Frontal cortex (tissue), 4 donors: ENCODE measurements around the gene CENPA. TPM values are rescaled to one million over a fixed set of nuclear protein-coding genes. Genes with fewer than 3 reads are reported as not detected.
"Not testable (repeated sequence)": the region's sequence is repeated elsewhere in the genome, so short reads cannot be mapped to it uniquely, and the experiment has no call there.

ENCODE experiments used
- DNase-seq, 2 donors: peaks; one replicate each; pipeline ENCODE4 v3.0.0; 2012; ENCODE audit warnings: low spot score in 2 of 2
- FAIRE-seq: peaks from 2 replicates; lab custom pipeline; 2012; peaks lifted over from hg19 to GRCh38; lab: Jason Lieb, UNC
- total RNA-seq: library from RNA; depleted of rRNA; stranded (reverse); fragments of >200 nt; gene quantifications from one replicate; pipeline ENCODE4 v1.2.3, GENCODE V29; 2014
- donor health status: control.
- donor health status: control.
- donor health status: control.

Gene CENPA
- total RNA-seq, 1 donor from 2014 or later: 1.2 TPM

DNA sequence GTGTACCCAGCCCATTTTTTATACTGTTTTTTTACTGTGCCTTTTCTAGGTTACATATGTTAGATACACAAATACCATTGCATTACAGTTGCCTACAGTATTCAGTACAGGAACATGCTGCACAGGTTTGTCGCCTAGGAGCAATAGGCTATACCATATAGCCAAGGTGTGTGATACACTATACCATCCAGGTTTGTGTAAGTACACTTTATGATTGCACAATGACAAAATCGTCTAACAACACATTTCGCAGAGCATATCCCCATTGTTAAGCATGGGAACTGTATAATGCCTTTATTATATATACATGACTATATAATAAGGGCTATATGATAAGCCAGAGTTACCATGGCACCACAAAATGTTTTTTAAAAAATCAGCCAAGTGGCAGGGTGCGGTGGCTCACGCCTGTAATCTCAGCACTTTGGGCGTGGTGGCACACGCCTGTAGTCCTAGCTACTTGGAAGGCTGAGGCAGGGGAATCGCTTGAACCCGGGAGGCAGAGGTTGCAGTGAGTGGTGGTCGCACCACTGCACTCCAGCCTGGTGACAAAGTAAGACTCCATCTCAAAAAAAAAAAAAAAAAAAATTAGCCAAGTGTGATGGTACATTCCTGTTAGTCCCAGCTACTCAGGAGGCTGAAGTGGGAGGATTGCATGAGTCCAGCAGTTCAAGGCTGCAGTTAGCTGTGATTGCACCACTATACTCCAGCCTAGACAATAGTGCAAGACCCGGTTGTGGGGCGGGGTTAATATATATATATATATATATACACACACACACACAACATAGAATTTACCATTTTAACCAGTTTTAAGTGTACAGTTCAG is 2.8 kb upstream of the CENPA start:
- no peak for DNase-seq
- no peak for FAIRE-seq

DNA sequence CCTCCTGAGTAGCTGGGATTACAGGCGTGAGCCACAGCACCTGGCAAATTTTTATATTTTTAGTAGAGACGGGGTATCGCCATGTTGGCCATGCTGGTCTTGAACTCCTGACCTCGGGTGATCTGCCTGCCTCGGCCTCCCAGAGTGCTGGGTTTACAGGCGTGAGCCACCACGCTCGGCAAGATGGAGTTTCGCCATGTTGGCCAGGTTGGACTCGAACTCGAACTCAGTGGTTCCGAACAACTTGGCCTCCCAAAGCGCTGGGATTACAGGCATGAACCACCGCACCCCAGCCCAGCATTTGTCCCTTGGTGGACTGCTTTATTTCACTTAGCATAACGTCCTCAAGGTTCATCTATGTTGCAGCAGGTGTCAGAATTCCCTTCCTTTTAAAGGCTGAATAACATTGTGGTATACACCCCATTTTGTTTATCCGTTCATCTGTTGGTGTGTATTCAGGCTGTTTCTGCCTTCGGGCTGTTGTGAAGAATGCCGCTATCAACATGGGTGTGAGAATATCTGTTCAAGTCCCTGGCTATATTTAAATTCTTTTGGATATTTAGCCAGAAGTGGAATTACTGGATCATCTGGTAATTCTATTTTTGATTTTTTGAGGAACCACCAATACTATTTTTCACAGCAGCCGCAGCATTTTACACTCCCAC is 1.2 kb upstream of the CENPA start:
- FAIRE-seq (no peak), DNase-seq (no peak)

- FAIRE-seq (no peak), DNase-seq (no peak)
Measured at GRCh38 chr2:26786207-26787028, 562 bp downstream of the CENPA start.

DNA sequence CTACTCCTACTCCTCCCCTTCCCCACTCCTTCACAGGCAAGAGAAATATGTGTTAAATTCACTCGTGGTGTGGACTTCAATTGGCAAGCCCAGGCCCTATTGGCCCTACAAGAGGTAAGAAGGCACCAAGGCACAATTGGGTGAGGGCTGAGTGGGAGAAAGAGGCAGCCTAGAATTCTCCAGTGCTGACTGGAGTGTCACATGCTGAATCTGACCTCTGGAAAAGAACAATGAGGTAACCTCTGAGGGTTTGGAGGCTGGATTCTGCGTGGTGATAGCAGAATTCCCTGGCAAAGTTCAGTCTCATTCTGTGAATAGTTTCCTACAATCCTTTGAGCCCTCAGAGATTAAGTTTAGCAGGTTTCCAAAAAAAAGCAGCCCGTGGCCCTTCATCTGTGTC is 6.9 kb downstream of the CENPA start:
- no peak for DNase-seq
- FAIRE-seq: no peak

DNA sequence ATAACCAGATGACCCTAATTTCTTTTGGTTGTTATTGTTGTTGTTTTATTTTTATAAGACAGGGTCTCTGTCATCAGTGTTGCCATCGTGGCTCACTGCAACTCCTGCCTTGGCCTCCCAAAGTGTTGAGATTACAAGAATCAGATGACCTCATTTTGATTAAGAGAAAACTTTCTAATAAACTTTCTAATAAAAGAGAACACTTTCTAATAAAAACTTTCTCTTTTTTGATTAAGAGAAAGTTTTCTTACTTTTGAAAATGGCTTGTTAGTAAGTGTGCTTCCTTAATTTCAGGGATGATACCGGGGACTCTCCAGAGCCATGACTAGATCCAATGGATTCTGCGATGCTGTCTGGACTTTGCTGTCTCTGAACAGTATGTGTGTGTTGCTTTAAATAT is 7.7 kb downstream of the CENPA start:
- FAIRE-seq: no peak
- no peak for DNase-seq

GRCh38 chr2:26795135-26795534 is 9.3 kb downstream of the CENPA start:
- DNase-seq, FAIRE-seq: not testable (repeated sequence)

DNA sequence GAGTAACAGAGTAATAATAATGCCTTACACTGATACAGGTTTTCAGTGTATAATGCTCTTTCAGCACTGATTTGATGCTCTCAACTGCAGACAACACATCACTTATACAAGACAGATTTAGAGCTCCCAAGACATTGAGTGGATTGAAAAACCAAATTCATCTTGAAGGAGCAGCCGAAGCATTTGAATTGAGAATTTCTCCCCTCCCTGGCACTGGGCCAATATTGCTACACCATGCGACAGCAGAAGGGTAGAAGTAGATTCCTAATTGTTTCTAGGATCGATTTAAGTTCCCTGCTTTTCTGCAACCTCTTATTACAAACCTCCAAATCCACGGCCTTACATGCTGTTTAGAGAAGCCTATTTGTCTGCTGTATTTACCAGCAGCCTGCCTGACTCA is 15.5 kb downstream of the CENPA start:
- FAIRE-seq (no peak), DNase-seq (no peak)

- DNase-seq (no peak), FAIRE-seq (no peak)
Measured at GRCh38 chr2:26801796-26802195, 15.9 kb downstream of the CENPA start.

DNA sequence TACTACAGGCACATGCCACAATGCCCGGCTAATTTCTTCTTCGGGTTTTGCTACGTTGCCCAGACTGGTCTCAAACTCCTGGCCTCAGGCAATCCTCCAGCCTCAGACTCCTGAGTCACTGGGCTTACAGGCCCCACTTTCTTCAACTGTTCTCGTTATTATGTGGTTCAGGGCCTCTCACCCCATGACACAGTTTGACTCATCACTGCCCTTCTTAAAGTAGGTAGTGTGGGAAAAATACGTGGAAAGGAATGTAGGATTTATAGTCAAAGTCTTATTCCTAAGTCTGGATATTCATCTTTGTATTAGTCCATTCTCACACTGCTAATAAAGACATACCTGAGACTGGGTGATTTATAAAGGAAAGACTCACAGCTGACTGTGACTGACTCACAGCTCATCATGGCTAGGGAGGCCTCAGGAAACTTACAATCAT is 19.4 kb downstream of the CENPA start:
- no peak for DNase-seq
- no peak for FAIRE-seq

GRCh38 chr2:26807788-26808460 is 22.1 kb downstream of the CENPA start:
- DNase-seq: no peak
- no peak for FAIRE-seq

GRCh38 chr2:26809211-26809610 is 23.4 kb downstream of the CENPA start:
- DNase-seq (no peak), FAIRE-seq (no peak)

- FAIRE-seq: no peak
Measured at GRCh38 chr2:26809876-26810577, 24.2 kb downstream of the CENPA start.

GRCh38 chr2:26811261-26811660 is 25.4 kb downstream of the CENPA start:
- DNase-seq (no peak), FAIRE-seq (no peak)

More at GRCh38 chr2:26809876-26810577, 24.2 kb downstream of the CENPA start:
- DNase-seq: no peak

DNA sequence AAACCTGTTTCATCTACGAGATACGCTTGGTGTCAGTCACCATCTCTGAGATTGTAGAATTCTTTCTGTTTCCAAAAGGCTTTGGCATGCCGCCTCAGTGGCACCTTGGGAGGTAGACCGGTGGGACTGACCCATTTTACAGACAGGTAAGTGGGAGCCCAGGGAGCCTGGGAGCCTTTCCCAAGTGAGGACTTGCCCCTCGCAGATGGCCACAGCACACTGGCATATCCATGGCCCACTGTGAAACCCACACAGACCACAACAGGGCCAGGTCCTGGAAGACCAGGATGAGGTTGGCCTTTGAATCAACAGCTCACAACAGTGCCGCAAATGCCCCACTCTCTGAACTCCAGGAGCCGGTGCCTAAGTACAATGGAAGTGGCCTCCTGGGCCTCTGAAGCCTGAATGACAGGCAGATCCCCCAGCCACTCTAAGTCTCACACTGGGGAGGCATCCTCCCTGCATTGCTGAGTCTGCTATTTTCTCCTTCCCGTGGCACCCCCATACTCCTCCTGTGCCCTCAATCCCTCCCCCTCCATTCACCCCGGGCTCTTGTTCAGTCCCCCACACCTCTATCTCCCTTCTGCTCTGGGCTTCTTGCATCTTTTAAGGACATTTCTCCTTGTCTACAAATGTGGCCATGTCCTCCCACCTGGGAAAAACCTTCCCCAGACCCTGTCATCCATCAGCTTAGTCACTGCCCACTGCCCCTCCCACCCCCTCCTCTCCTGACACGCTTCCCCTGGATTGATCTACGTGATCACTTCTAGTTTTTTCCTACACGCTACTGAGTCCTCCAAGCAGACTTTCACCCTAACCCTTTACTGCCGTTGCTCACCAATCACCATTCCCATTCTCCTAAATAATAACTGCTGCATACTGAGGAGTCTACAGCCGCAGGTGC is 26.2 kb downstream of the CENPA start:
- DNase-seq (no peak), FAIRE-seq (no peak)

GRCh38 chr2:26812731-26813130 is 26.9 kb downstream of the CENPA start:
- DNase-seq (no peak), FAIRE-seq (no peak)

DNA sequence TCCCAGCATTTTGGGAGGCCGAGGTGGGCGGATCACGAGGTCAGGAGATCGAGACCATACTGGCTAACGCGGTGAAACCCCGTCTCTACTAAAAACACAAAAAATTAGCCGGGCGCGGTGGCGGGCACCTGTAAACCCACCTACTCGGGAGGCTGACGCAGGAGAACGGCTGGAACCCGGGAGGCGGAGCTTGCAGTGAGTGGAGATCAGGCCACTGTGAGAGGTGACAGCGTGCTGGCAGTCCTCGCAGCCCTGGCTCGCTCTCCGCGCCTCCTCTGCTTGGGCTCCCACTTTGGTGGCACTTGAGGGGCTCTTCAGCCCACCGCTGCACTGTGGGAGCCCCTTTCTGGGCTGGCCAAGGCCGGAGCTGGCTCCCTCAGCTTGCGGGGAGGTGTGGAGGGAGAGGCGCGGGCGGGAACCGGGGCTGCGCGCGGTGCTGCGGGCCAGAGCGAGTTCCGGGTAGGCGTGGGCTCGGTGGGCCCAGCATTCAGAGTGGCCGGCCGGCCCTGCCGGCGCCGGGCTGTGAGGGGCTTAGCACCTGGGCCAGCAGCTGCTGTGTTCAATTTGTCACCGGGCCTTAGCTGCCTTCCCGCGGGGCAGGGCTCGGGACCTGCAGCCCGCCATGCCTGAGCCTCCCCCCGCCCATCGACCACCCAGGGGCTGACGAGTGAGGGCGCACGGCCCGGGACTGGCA is 28.4 kb downstream of the CENPA start:
- FAIRE-seq, DNase-seq: not testable (repeated sequence)

DNA sequence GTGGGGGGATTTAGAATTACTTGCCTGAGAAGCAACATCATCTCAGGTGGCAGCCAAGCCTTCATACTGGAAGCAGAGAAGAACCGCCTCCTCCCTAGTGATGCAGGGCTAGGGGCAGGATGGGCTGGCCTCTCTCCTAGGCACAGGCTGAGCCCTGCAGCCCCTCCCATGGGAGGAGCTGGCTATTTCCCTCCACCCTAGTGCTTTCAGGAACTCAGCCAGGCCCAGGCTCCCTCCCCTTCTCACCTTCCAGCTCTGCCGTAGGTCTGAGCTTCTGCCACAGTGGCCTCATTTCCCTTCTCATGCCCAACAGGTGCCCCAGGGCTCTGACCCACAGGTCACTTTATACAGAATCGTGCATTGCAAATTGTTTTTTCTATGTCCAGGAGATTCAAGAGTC is 31.0 kb downstream of the CENPA start:
- DNase-seq (no peak), FAIRE-seq (no peak)

GRCh38 chr2:26818255-26818654 is 32.4 kb downstream of the CENPA start:
- DNase-seq (no peak), FAIRE-seq (no peak)
